SK-N-SH (cell line): Measurements from ENCODE around the gene CHD9.

Source experiments
- EP300 ChIP-seq, 2 experiments: IDR thresholded peaks; 2 replicates each; pipeline versions ENCODE4 v1.4.0 to v1.6.1; 2012; ENCODE audit warnings: borderline replicate concordance in 1 of 2, low read depth in 1 of 2, low read length in 1 of 2
- NFIC ChIP-seq: IDR thresholded peaks from 2 replicates; pipeline ENCODE4 v1.4.0; 2012; ENCODE audit warnings: borderline replicate concordance
- RAD21 ChIP-seq: IDR thresholded peaks from 2 replicates; pipeline ENCODE4 v1.6.1; 2012; ENCODE audit warnings: mild to moderate bottlenecking, low read length
- YY1 ChIP-seq: IDR thresholded peaks from 2 replicates; pipeline ENCODE4 v1.4.0; 2012; ENCODE audit warnings: low read depth, mild to moderate bottlenecking
- TF ChIP-seq, protein P1 (sequence below): fragments of 200-600 bp; sonication (generic); IDR thresholded peaks from 2 replicates; pipeline ENCODE4 v1.6.1; 2017; ENCODE audit warnings: antibody characterized with exemption, mild to moderate bottlenecking, moderate library complexity
- TF ChIP-seq, protein P2 (sequence below): IDR thresholded peaks from 2 replicates; pipeline ENCODE4 v1.6.1; 2012; ENCODE audit warnings: mild to moderate bottlenecking, low read depth, low read length, moderate library complexity

DNA sequence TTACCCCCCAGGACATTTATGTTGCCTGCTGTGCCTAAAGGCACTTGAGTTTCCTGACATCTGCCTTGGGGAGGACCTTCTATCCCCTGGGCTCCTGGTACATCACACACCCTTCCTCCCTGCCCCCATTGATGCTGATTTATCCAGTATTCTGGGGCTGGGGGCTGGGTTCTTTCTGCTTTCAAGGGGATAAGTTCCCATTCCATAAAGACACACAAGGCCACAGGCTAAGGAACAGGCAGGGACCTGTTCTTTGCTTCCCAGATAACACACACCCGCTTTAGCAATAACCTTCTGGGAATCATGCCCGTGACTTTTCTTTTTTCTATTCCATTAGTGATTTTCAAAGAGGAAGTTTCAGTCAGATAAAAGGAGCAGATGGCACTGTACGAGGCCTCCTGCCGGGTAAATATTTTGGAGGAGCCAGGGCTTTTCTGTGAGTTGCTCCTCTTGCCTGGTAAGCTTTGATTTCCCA lies 30.6 kb downstream of the CHD9 start:
- TF ChIP-seq RAD21 (peak; percentile 35), NFIC (no peak), EP300 (IDR thresholded peaks at IDR 0.05; ENCODE audit: borderline replicate concordance in 1 of 2, low read depth in 1 of 2, low read length in 1 of 2) (peak in 1 of 2 experiments; percentile 87; a peak in 3 of 4 replicates), YY1 (no peak)
- TF ChIP-seq, protein P1, sequence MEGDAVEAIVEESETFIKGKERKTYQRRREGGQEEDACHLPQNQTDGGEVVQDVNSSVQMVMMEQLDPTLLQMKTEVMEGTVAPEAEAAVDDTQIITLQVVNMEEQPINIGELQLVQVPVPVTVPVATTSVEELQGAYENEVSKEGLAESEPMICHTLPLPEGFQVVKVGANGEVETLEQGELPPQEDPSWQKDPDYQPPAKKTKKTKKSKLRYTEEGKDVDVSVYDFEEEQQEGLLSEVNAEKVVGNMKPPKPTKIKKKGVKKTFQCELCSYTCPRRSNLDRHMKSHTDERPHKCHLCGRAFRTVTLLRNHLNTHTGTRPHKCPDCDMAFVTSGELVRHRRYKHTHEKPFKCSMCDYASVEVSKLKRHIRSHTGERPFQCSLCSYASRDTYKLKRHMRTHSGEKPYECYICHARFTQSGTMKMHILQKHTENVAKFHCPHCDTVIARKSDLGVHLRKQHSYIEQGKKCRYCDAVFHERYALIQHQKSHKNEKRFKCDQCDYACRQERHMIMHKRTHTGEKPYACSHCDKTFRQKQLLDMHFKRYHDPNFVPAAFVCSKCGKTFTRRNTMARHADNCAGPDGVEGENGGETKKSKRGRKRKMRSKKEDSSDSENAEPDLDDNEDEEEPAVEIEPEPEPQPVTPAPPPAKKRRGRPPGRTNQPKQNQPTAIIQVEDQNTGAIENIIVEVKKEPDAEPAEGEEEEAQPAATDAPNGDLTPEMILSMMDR = no peak; the same call in 1 of the 2 replicates
- TF ChIP-seq, protein P2, sequence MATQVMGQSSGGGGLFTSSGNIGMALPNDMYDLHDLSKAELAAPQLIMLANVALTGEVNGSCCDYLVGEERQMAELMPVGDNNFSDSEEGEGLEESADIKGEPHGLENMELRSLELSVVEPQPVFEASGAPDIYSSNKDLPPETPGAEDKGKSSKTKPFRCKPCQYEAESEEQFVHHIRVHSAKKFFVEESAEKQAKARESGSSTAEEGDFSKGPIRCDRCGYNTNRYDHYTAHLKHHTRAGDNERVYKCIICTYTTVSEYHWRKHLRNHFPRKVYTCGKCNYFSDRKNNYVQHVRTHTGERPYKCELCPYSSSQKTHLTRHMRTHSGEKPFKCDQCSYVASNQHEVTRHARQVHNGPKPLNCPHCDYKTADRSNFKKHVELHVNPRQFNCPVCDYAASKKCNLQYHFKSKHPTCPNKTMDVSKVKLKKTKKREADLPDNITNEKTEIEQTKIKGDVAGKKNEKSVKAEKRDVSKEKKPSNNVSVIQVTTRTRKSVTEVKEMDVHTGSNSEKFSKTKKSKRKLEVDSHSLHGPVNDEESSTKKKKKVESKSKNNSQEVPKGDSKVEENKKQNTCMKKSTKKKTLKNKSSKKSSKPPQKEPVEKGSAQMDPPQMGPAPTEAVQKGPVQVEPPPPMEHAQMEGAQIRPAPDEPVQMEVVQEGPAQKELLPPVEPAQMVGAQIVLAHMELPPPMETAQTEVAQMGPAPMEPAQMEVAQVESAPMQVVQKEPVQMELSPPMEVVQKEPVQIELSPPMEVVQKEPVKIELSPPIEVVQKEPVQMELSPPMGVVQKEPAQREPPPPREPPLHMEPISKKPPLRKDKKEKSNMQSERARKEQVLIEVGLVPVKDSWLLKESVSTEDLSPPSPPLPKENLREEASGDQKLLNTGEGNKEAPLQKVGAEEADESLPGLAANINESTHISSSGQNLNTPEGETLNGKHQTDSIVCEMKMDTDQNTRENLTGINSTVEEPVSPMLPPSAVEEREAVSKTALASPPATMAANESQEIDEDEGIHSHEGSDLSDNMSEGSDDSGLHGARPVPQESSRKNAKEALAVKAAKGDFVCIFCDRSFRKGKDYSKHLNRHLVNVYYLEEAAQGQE = no peak
